Parathyroid adenoma (tissue), 2 donors: ENCODE data around the gene MDK.

Experiments
- H2AFZ ChIP-seq: fragments of 300-600 bp; sonication (generic); one replicate; pipeline ENCODE4 v1.7.0; 2017; ENCODE audit warnings: antibody characterized with exemption, mild to moderate bottlenecking
- H3K27ac ChIP-seq: fragments of 300-600 bp; sonication (generic); one replicate; pipeline ENCODE4 v1.7.0; 2017
- H3K27me3 ChIP-seq: fragments of 300-600 bp; sonication (generic); one replicate; pipeline ENCODE4 v1.7.0; 2017; ENCODE audit warnings: low read length; ENCODE audit not compliant: control insufficient read depth, insufficient read depth
- H3K36me3 ChIP-seq: fragments of 300-600 bp; sonication (generic); one replicate; pipeline ENCODE4 v1.7.0; 2017; ENCODE audit warnings: low read length; ENCODE audit not compliant: control insufficient read depth, insufficient read depth
- H3K4me1 ChIP-seq: fragments of 300-600 bp; sonication (generic); one replicate; pipeline ENCODE4 v1.7.0; 2017; ENCODE audit warnings: control low read depth
- H3K4me2 ChIP-seq: fragments of 300-600 bp; sonication (generic); one replicate; pipeline ENCODE4 v1.7.0; 2017; ENCODE audit warnings: low read length
- H3K4me3 ChIP-seq: fragments of 300-600 bp; sonication (generic); one replicate; pipeline ENCODE4 v1.7.0; 2017; ENCODE audit warnings: low read depth, low read length
- H3K79me2 ChIP-seq: fragments of 300-600 bp; sonication (generic); one replicate; pipeline ENCODE4 v1.7.0; 2017; ENCODE audit warnings: control low read depth
- H3K9ac ChIP-seq: fragments of 300-600 bp; sonication (generic); one replicate; pipeline ENCODE4 v1.7.0; 2017; ENCODE audit warnings: mild to moderate bottlenecking
- H3K9me3 ChIP-seq: fragments of 300-600 bp; sonication (generic); one replicate; pipeline ENCODE4 v1.7.0; 2017; ENCODE audit warnings: low read length; ENCODE audit not compliant: control insufficient read depth
- CTCF ChIP-seq: fragments of 300-600 bp; sonication (generic); IDR thresholded peaks from one replicate; pipeline ENCODE4 v1.7.0; 2017; ENCODE audit warnings: antibody characterized with exemption, mild to moderate bottlenecking
- donor health status: primary hyperparathyroidism.

Gene MDK

GRCh38 chr11:46356924-46357482 is 24.5 kb upstream of the MDK start:
- Histone ChIP-seq H3K4me2 (no peak overlapping the region), H2AFZ (no peak overlapping the region), H3K36me3 (no peaks in the 10 kb centered on the region), H3K4me3 (no peak overlapping the region), H3K27me3 (no peaks in the 10 kb centered on the region), H3K9me3 (no peaks in the 10 kb centered on the region), H3K79me2 (peaks cover 13% of the 10 kb centered on the region), H3K27ac (peak overlapping the region; percentile 74), H3K9ac (no peak overlapping the region), H3K4me1 (peaks cover 18% of the 10 kb centered on the region)
- no peak for TF ChIP-seq CTCF

GRCh38 chr11:46357483-46357936 is 24.0 kb upstream of the MDK start:
- Histone ChIP-seq H3K27ac (peak overlapping the region; percentile 74), H3K4me1 (peaks cover 22% of the 10 kb centered on the region), H2AFZ (peak overlapping the region; percentile 62), H3K4me3 (peak overlapping the region; percentile 11), H3K27me3 (no peaks in the 10 kb centered on the region), H3K9ac (no peak overlapping the region), H3K36me3 (no peaks in the 10 kb centered on the region), H3K79me2 (peaks cover 15% of the 10 kb centered on the region), H3K4me2 (peak overlapping the region; percentile 31), H3K9me3 (no peaks in the 10 kb centered on the region)
- no peak for TF ChIP-seq CTCF

GRCh38 chr11:46359953-46360352 is 21.5 kb upstream of the MDK start:
- no peak for TF ChIP-seq CTCF
- no peak overlapping the region for H3K27ac ChIP-seq
- no peaks in the 10 kb centered on the region for H3K36me3 ChIP-seq
- H3K4me1 ChIP-seq, result peaks cover 35% of the 10 kb centered on the region
- peaks cover 20% of the 10 kb centered on the region for H3K79me2 ChIP-seq
- H3K4me2 ChIP-seq, result no peak overlapping the region
- H3K27me3 ChIP-seq, result no peaks in the 10 kb centered on the region
- no peak overlapping the region for H2AFZ ChIP-seq
- H3K9me3 ChIP-seq, result no peaks in the 10 kb centered on the region
- no peak overlapping the region for H3K9ac ChIP-seq
- H3K4me3 ChIP-seq, result no peak overlapping the region

GRCh38 chr11:46360878-46361277 is 20.6 kb upstream of the MDK start:
- H3K27ac ChIP-seq, result peak overlapping the region; percentile 97
- H3K4me2 ChIP-seq, result peak overlapping the region; percentile 74
- H3K36me3 ChIP-seq, result no peaks in the 10 kb centered on the region
- H2AFZ ChIP-seq, result peak overlapping the region; percentile 73
- no peaks in the 10 kb centered on the region for H3K9me3 ChIP-seq
- H3K79me2 ChIP-seq, result peaks cover 20% of the 10 kb centered on the region
- H3K4me3 ChIP-seq, result peak overlapping the region; percentile 29
- no peaks in the 10 kb centered on the region for H3K27me3 ChIP-seq
- H3K9ac ChIP-seq, result no peak overlapping the region
- H3K4me1 ChIP-seq, result peaks cover 35% of the 10 kb centered on the region
- TF ChIP-seq CTCF, result no peak
